PFSK-1 (cell line): ENCODE data around the gene NCF2.

Source experiments
- FOXP2 ChIP-seq: optimal IDR thresholded peaks from 2 replicates; pipeline ENCODE3; 2011; ENCODE audit warnings: borderline replicate concordance, control low read depth, inconsistent platforms; ENCODE audit not compliant: insufficient read depth; ENCODE audit errors: extremely low read length, extremely low read depth
- POLR2AphosphoS5 ChIP-seq: IDR thresholded peaks from 2 replicates; pipeline ENCODE4 v1.6.1; 2012; ENCODE audit warnings: low read depth, mild to moderate bottlenecking, control low read depth, low read length, moderate library complexity
- SIN3A ChIP-seq: IDR thresholded peaks from 2 replicates; pipeline ENCODE4 v1.6.1; 2012; ENCODE audit warnings: mild to moderate bottlenecking, low read length, moderate library complexity, borderline replicate concordance; ENCODE audit not compliant: insufficient read depth
- TAF1 ChIP-seq: IDR thresholded peaks from 2 replicates; pipeline ENCODE4 v1.6.1; 2012; ENCODE audit warnings: low read length, control low read depth, borderline replicate concordance; ENCODE audit not compliant: insufficient read depth
- TF ChIP-seq, protein P1 (sequence below), 2 experiments: IDR thresholded peaks; 2 replicates each; pipeline versions ENCODE4 v1.6.1 to v1.8.0; 2011 to 2012; ENCODE audit warnings: low read depth in 2 of 2, low read length in 2 of 2, control low read depth in 1 of 2, inconsistent platforms in 1 of 2, mild to moderate bottlenecking in 1 of 2, moderate library complexity in 1 of 2; ENCODE audit not compliant: insufficient read depth in 1 of 2

NCF2 gene

DNA sequence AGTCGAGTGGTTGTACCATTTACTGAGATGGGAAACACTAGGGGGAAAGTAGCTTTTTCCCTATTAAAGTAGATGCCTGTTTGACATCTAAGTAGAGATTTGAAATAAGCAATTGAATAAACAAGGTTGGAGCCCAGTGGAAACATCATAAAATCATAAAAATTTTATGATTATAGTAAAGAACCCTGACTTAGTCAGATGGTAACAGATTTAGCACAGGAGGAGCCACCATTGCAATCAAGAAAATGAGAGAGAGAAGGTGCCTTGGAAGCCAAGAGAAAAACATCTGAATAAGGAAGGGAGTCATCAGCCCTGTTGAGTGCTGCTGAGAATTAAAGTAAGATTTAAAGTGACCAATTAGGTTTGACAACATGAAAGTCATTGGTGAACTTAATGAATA, 68.2 kb downstream of the NCF2 start:
- TF ChIP-seq FOXP2 (no peak), TAF1 (no peak), SIN3A (no peak), POLR2AphosphoS5 (no peak)
- TF ChIP-seq, protein P1, sequence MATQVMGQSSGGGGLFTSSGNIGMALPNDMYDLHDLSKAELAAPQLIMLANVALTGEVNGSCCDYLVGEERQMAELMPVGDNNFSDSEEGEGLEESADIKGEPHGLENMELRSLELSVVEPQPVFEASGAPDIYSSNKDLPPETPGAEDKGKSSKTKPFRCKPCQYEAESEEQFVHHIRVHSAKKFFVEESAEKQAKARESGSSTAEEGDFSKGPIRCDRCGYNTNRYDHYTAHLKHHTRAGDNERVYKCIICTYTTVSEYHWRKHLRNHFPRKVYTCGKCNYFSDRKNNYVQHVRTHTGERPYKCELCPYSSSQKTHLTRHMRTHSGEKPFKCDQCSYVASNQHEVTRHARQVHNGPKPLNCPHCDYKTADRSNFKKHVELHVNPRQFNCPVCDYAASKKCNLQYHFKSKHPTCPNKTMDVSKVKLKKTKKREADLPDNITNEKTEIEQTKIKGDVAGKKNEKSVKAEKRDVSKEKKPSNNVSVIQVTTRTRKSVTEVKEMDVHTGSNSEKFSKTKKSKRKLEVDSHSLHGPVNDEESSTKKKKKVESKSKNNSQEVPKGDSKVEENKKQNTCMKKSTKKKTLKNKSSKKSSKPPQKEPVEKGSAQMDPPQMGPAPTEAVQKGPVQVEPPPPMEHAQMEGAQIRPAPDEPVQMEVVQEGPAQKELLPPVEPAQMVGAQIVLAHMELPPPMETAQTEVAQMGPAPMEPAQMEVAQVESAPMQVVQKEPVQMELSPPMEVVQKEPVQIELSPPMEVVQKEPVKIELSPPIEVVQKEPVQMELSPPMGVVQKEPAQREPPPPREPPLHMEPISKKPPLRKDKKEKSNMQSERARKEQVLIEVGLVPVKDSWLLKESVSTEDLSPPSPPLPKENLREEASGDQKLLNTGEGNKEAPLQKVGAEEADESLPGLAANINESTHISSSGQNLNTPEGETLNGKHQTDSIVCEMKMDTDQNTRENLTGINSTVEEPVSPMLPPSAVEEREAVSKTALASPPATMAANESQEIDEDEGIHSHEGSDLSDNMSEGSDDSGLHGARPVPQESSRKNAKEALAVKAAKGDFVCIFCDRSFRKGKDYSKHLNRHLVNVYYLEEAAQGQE (IDR thresholded peaks at IDR 0.05; ENCODE audit: insufficient read depth in 1 of 2, low read depth in 2 of 2, low read length in 2 of 2), result no peak

DNA sequence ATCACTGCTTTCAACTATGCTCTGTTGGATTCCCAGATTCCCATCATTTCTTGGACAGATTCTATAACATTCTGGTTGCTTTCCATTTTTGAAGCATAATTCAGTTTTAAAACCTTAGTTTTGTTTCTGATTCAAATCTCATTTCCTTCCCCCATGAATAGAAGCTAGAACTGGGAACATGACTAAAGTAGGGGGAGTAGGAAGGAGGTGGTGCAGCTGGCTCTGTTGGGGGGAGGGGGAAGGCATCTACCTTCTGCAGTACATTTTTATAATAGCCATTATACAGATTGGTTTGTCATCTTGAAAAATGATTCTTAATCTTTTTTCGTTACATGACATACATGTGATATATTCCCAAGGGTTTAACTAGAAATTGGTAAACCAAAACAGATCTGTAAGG, 69.9 kb downstream of the NCF2 start:
- TF ChIP-seq POLR2AphosphoS5 (no peak), FOXP2 (no peak), TAF1 (no peak), SIN3A (no peak)
- TF ChIP-seq, protein P1 (IDR thresholded peaks at IDR 0.05; ENCODE audit: insufficient read depth in 1 of 2, low read depth in 2 of 2, low read length in 2 of 2), result no peak

DNA sequence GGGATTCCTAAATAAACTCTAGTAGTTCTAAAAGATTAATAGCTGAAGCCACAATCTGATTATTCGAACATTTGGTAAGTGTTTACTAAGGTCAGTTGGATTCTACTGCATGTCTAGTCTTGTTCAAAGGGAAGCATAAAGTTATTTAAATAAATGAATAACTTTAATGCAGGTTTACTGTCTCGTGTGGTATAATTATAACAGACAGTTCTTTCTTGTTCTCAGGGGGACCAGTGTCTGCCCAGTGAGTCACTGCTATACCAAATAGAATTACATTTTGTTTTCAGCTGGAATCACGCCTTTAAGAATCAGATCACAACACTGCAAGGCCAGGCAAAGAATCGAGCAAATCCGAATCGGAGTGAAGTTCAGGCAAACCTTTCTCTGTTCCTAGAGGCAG, 72.9 kb downstream of the NCF2 start:
- TF ChIP-seq FOXP2 (no peak), SIN3A (no peak), TAF1 (no peak)
- TF ChIP-seq, protein P1 (IDR thresholded peaks at IDR 0.05; ENCODE audit: insufficient read depth in 1 of 2, low read depth in 2 of 2, low read length in 2 of 2), result no peak

DNA sequence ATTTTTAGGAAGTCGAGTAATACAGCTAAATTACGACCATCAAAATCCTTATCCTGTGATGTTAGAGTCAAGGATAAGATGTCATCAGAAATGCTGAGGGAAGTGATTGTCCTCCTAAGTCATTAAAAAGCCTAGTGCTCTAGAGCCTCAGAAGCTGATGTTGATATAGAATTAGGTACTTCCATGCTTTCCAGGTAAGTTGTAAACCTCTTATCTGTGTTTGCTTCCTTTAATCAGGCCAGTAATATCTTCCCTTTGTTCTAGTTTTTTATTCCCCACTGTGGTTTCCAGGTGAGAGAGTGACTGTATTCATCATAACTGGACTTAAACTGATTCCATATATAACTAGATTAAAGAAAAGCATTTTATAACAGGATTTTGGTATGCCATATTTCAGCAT, 73.5 kb downstream of the NCF2 start:
- no peak for TF ChIP-seq FOXP2
- TF ChIP-seq SIN3A, result no peak
- no peak for TF ChIP-seq POLR2AphosphoS5
- no peak for TF ChIP-seq TAF1
- TF ChIP-seq, protein P1 (IDR thresholded peaks at IDR 0.05; ENCODE audit: insufficient read depth in 1 of 2, low read depth in 2 of 2, low read length in 2 of 2), result no peak

DNA sequence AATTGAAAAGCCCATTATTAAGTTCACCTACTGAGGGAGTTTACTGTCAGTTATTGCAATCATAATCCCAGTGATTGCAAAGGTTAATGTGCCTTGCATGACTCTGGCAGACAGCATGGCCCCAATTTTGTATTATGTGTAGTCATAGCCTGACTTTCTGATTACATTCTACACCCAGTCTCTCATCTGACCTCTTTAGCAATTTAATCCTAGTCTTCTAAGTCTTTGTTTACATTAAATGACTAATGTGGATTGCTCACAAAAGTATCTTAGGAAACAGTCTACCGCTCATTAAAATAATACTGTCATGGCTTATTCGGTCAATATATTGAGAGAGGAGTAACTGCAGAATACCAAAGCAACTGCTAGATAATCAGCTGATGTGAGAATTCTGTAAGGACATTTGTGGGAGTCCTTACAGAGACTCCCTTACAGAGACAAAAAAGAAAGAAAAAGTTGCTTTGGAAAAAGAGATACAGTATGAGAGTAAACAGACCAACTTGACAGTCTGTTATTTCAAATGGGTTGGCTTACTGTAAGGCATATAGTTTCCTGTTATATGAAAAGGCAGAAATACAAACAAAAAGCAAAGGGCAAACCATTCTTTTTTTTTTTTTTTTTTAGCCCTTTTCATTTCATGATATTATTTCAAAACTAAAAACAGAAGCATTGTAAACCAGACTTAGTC, 75.1 kb downstream of the NCF2 start:
- TF ChIP-seq, protein P1 (IDR thresholded peaks at IDR 0.05; ENCODE audit: insufficient read depth in 1 of 2, low read depth in 2 of 2, low read length in 2 of 2), result no peak
- TF ChIP-seq POLR2AphosphoS5 (no peak), FOXP2 (no peak)
